Suppressor macrophage (primary cell): Measurements from ENCODE around the gene ATP1A2.

ENCODE experiments used
- DNase-seq, 4 experiments: peaks; one replicate each; pipeline ENCODE4 v3.0.0-alpha.2; 2020 to 2022
- total RNA-seq, 17 experiments: gene quantifications; one replicate each; lab custom pipeline; 2026; ENCODE audit warnings: mixed read lengths in 6 of 17, inconsistent platforms in 3 of 17; lab: John Stamatoyannopoulos, UW

The ATP1A2 gene
- total RNA-seq: 0 to 4.1 (median 0) reads per million in 17 experiments

DNA sequence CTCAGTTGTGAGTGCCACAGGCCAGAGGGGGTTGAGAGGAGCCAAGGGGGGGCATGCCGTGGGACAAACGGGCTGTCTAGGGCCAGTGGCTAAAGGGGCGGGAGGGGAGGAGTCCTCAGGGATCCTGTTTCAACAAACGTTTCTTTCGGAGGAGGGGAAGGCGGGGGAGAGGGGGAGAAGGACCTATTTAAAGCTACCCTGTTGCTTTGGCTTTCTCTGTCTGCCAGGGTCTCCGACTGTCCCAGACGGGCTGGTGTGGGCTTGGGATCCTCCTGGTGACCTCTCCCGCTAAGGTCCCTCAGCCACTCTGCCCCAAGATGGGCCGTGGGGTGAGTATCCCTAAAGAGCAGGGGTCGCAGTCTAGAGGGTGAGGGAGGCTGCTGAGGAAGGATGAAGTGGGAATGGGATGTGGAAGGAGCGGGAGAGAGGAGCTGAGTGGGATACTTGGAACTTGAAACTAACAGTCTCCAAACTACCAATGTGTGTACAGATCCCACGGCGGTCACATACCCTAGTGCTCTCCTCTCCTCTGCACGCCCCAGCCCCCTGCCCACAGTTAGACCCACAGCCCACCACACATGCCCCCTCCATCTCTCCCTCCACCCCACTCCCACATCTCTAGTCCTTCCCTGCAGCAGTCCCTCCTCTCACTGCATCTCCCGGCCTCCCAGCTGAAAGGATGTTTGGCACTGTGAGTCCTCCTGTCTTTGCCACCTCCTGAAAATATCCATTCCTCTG, at the start of gene ATP1A2:
TSS of gene ATP1A2 (plus strand) at position 215 of the 738 bp plus-strand sequence. CDS start at position 318, 103 bp downstream.
- no peak for DNase-seq

DNA sequence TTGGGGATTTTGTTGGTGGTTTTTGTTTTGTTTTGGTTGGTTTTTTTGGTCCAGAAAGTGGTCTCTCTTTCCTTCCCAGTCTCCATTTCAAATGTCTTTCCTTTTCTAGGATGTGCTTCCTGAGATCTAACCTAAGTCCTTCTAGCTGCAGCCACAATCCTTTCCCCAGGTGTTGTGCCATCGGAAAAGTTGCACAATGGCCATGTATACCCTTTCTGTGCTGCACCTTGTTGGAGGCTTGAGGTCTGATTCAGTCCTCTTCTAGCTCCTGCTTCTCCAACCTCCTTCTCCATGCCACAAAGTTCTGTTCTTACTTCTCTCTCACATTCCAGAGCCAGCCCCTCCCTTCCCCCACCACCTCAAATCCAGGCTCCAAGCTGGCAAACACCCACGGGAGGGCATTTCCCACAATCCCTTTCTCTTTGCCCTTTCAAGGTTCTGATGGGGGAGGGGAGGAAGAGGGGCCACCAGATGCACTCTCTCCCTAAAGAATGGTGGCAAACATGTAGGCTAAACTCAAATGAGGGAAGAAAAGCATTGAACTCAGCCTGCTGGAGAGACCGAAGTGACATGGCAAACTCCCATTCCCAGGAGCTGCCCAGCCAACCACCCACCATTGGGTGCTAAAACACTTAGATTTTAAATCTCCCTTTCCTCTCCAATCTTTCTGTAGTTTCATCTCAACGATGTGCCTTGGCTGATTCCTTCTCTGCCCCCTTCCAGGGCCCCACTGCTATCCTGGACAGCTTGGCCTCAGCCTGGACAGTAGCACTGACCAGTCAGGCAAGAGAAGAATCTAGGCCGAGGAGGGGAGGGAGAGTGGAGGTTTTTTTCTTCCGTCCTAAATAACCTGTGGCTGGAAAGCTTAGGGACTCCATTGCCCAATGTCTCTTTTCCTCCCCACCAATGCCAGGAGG, 48.5 kb upstream of the ATP1A2 start:
- DNase-seq: no peak

DNA sequence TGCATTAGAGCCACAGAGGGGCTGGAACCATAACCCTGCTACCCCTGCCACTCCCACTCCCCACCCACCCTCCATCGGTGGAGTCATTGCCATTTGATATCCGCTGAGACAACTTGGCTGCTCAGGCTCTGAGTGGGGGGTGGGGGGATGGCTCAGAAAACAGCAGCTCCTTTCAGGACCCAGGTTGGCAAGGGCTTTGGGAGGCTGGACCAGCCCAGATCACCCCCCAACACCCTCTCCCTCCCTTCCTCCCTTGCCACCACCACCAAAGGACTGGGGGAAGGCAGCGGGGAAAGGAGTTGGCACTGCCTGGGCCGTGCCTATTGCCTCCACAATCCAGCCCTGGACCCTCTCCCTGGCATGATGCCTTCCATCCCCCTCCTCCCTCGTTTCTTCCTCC, 47.3 kb upstream of the ATP1A2 start:
- DNase-seq: no peak

DNA sequence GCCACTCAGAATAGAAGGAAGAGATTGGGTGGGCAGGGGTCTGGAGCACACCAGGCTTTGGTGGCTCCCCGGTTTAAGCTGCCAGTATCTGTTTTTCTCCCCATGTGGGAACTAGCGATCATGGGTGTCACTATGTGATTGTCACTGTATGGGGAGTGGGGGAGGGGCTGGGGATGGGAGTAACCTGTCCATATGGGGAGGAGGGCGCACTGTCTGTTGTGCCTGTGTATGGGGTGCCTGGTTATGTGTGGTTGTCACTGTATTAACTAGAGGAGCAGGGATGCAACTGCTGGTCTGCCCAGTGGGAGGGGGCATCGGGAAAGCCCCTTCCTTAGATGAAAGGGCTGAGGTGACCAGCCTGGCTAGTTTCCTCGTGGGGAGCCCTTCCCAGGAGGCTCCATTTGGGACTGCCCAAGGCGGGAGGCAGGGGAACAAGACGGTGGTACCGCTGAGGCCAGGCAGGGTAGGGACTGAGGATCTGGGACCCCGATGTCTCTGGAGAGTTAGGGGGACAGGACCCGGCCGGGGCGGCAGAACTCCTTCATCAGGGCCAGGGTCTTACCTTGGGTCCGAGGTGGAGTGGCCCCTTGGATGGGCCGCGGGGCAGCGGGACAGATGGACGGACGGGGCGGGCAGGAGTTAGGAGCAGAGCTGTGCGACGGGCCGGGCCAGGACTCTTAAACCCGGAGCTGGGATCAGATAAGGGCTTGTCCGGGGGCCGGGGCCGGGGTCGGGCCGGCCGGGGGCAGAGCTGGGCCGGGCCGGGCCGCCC, 45.9 kb upstream of the ATP1A2 start, which contains the start of gene KCNJ10:
TSS of gene KCNJ10 (minus strand) at position 701 of the 772 bp plus-strand sequence. CDS start 27,628 bp downstream, outside the sequence.
- DNase-seq: peak in 1 of 4 experiments; percentile 15

DNA sequence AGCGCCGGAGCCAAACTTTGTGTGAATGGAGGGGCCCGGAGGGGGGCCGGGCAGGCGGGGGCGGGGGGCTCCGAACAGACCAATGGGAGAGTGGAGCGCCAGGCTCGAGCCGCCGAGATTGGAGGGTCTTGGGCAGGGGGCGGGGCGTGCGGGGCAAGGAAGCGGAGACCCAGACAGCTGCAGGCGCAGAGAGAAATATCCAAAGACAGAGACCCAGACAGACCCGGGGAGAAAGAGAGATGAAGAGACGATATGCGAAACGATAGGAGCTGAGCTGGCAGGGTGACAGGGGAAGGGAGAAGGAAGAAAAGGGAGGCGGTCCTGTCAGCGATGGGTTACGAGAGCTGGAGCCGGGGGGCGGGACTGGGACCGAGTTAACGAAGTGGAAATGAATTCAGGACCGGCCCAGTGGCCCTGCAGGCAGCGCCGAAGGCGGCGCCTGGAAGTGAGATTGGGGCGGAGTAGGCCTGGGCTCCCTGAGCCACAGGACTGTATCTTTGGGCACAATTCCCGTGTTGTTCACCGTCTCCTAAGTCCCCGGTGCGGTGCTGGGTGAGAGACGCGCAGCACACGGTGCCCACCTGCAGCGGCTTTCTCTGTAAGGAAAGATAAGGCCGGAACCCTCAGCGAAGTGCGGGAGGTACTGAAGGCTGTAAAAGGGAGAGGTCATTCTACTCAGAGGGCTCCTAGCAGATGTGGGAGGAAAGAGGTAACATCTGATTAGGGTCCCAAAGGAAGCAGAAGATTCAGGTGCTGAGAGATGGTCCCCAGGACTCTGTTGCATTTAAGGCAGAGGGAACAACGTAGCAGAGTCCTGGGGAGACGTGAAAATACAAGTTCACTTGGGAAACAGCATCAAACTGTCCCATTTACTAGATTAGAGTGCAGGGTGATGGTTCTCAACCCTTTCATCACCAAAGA, 45.1 kb upstream of the ATP1A2 start:
- peak; percentile 67 to 84 (median 70) for DNase-seq

DNA sequence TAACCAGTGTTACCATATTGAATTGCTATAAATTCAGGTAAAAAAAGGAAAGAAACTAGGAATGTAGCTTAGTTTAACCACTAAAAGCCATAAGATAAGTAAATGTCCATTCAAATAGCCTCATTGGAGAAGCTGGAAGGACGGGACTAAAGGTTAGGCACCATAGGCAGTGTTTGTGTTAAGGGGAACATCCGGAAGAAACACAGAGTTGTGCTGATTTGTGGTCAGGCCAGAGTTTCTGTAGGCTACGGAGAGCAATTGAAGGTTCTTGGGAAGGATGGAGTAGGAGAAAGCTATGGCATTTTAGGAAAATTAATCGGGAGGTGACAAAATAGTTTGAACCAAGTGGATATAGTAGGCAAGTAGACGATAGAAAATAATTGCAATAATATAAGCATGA, 44.3 kb upstream of the ATP1A2 start:
- DNase-seq: no peak

DNA sequence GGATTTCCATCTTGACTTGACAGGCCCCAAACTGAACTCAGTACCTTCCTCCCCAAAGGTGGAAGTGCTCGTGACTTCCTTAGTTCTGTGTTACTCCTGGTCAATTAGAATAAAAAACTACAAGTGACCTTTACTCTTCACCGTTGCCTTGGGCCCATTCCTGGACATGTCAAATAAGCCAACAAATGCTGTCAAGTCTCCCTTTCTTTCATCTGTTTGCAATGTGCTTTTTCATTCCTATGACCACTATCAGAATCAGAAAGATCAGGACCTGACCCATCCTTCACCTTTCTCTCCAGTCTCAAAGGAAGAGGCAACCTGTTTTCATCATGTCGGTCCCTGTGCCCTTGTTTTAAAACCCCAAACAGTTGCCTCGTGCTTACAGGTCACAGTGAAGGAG, 40.7 kb upstream of the ATP1A2 start:
- no peak for DNase-seq

DNA sequence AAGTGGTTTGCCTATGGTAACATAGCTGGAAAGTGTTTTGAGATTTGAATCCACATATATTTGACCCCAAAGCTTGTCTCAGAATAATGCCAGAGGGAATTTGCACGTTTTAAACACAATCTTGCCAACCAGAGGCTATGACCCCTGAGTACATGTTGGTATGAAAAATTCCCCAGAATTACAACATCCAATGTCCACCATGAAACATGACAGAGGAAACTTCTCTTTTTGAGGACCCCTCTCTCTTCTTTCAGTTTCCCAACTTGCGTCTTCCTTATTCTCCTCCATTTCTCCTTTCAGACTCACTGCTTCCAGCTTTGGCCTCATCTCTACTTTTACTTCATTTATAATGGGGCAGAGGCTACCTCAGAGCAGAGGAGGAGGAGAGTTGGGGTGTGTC, 39.7 kb upstream of the ATP1A2 start:
- DNase-seq: peak; percentile 9 to 74 (median 48)

DNA sequence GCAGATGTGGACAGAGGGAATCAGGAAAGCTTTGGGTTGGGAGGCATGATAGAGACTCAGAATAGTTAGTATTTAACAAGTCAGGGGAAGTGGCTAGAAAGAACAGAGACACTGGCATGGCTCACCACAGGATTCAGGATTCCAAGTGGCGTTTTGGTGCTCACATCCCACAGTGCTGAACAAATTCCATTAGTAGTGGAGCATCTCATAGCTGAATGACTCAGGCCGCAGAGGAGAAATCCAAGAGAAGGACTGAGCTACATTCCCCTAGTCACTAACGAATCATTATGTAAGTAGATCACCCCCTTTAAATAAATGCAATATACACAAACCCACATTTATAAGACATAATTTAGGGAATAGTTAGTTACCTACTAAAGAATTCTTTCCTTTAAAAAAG, 39.3 kb upstream of the ATP1A2 start:
- DNase-seq: no peak

DNA sequence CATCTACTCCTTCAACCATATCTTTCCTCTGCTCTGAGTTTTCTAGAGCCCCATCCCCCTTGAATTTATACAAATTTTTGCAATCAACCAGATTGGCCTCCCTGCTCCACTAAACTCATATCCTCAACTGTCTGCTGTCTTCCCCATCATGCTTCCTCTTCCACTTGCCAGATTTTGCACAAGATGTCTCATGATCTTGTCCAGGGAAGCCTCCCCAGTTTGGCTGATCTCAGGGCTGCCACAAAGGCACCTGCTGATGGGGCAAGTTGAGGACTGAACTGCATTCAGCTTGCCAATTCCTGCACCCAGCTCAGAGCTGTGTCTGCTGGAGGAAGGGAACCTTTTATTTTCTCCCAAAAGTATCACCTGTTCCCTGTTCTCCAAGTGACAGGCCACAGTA, 38.1 kb upstream of the ATP1A2 start:
- DNase-seq: peak; percentile 71 to 89 (median 84)

DNA sequence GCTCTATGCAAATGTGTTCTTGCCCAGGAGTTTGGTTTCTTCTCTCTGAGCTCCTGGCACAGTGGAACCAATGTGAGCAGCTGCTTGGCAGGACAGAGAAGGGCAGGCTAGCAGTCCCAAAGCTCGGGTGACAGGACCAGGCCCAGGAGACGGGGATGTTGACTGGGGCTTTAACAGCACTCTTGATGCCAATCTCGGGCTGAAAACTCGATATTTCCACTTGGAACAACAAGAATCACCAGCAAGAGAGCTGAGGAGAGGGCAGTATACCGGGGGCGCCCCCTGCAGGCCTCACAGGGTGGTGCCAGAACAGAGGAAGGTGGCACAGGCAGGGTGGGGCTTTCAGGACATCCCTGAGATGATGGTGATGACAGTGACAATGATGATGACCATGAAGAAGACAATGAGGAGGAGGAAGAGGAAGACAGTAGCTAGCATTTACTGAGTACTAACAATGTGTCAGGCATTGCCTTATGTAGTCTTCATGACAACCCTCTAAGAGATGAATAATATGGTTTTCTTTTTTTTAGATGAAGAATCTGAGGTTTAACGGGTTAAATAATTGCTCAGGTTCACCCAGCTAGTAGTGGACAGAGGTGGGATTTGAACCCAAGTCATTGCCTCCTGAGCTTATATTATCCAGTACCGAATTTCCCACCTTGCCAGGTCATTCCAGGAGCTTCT, 36.9 kb upstream of the ATP1A2 start:
- peak; percentile 59 to 81 (median 64) for DNase-seq

DNA sequence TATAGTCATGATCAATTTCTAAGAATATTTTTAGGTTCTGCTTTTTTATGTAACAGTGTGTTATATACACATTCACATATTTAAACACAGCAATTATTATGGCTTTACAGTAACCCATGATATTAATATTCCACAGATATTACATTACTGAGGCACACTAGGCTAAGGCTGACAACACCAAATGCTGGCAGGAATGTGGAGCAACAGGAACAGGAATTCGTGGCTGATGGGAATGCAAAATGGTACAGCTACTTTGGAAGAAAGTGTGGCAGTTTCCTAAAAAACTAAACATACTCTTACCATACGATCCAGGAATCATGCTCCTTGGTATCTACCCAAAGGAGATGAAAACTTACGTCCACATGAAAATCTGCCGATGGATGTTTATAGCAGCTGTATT, 36.1 kb upstream of the ATP1A2 start:
- DNase-seq: no peak

DNA sequence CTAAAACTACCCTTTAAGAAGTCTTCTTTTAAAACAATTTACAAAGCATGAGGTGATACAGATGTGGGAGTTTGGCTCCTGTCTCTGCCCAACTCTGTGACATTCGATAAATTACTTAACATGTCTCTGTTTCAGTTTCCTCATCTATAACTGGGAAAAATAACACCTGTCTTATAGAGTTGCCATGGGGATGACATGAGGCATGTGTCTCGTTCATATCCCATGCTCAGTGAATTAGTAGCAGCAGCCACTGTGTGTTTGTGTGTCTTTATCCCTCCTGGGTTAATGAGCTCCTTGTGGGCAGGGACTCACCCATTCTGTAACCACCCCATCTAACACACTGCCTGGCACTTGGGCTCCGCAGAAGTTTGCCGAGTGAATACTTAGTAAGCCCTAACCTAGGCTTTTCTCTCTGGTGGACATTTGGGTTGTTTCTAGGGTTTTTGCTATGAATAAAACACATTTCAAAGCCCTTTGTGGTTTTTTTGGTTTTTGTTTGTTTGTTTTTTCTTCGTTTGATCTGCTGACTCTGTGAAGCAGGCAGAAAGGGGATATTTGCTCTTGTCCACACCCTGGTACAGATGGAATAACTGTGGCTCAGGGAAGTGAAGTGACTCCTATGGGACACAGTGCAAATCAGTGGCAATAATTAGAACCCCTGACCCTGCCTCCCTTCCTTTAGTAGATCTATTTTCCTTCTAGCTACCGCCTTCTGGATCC, 35.0 kb upstream of the ATP1A2 start:
- DNase-seq: no peak

DNA sequence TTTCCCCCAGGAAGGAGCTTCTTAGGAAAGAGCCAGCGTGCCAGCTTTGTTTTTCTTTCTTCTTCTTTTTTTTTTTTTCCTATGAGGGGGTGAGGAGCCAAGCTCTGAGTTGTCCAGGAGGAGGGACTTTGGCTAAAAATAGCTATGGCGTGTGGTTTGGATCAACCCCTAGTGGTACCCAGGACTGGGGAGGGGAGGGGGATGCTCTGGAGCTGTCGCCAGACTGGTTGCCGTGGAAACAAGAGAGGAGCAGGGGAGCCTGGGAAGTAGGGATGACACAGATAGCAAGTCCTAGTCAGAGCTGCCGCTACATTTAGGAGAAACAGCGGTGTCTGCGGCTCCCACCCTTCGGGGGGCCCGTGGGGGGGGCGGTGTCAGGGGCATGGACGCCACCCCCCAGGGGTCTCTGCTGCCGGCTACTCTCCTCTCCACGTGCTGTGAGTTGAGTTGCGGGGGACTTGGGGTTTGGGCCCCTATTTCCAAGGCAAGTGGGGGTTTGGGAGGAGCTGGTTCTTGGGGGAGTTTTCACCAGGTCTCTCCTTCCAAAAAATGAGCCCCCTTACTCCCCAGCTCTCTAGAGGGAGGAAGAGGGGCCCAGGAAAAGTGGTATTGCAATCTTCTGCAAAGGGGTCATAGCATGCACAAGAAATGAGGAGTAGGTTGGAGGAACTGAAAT, 34.2 kb upstream of the ATP1A2 start, which contains the start of gene KCNJ9:
TSS of gene KCNJ9 (plus strand) at position 278 of the 676 bp plus-strand sequence. CDS start 2,493 bp downstream, outside the sequence.
- DNase-seq: peak in 2 of 4 experiments; percentile 18 to 22

DNA sequence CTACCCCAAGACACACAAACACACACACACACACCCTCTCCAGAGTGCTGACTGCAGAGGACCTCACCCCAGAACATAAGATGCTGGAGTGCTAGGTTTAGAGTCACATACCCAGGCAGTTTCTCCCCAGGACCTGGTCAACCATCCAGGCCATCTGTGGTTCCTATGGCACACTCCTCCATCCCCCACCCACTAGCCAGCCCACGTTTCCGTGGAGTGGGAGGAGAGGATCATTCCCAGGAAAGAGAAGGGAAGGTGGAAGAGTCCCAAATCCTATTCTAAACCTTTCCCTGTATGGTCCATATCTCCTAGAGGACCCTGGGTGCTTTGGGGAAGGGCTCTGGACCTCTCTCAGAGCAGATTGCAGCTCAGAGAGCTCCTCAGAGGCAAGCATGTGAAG, 33.1 kb upstream of the ATP1A2 start:
- DNase-seq: no peak

DNA sequence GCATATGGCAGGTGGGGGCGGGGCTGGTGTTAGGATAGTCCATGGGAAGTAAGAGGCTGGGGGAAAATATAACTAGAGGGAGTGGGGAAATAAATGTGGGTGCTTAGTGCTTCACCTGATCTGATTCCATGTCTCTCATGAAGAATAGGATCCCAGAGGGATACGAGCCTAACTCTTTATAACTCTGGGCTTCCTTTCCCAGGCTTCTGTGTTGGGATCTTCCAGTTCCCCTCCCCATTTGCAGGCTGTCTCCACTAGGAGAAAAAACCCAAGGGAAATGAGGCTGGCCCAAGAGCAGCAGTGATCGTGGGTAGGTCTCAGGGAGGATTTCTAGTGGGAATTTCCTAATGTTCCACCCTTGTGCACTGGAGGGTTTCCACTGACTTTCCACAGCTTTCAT, 32.6 kb upstream of the ATP1A2 start:
- no peak for DNase-seq

DNA sequence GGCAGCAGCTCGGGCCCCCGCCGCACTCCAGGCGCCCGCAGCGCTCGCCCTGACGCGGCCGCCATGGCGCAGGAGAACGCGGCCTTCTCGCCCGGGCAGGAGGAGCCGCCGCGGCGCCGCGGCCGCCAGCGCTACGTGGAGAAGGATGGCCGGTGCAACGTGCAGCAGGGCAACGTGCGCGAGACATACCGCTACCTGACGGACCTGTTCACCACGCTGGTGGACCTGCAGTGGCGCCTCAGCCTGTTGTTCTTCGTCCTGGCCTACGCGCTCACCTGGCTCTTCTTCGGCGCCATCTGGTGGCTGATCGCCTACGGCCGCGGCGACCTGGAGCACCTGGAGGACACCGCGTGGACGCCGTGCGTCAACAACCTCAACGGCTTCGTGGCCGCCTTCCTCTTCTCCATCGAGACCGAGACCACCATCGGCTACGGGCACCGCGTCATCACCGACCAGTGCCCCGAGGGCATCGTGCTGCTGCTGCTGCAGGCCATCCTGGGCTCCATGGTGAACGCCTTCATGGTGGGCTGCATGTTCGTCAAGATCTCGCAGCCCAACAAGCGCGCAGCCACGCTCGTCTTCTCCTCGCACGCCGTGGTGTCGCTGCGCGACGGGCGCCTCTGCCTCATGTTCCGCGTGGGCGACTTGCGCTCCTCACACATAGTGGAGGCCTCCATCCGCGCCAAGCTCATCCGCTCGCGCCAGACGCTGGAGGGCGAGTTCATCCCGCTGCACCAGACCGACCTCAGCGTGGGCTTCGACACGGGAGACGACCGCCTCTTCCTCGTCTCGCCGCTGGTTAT, 31.4 kb upstream of the ATP1A2 start:
- DNase-seq: peak in 2 of 4 experiments; percentile 42 to 58

DNA sequence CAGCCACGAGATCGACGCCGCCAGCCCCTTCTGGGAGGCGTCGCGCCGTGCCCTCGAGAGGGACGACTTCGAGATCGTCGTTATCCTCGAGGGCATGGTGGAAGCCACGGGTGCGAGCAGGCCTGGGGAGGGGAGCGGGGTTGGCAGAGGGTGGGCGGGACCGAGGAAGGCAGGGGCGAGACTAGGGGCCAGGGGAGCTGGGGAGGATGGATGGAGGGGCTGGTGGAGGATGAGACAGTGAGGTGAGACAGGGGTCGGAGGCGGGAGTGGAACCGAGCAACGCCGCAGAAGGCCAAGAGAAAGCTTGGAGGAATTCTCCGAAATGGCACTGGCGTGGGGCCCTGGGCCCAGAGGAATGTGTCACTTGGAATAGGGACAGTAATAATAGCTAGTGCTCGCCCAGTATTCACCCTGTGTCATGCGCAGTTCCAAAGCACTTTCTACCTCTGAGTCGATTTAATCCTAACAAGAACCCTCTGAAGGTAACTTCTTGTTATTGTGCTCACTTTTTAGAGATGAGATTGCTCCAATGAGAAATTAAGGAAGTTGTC, 30.7 kb upstream of the ATP1A2 start:
- DNase-seq: no peak
